GM21360 (cell line): Measurements from ENCODE around the gene ANGPTL1.
"Not testable (repeated sequence)": the region's sequence is repeated elsewhere in the genome, so short reads cannot be mapped to it uniquely, and the experiment has no call there.

Source experiments
- ATAC-seq: cut with Tn5 transposase; IDR thresholded peaks from one replicate; pipeline ENCODE4 v1.9.1; 2021; ENCODE audit warnings: mild to moderate bottlenecking, moderate library complexity; ENCODE audit not compliant: unreplicated experiment

ANGPTL1 gene

DNA sequence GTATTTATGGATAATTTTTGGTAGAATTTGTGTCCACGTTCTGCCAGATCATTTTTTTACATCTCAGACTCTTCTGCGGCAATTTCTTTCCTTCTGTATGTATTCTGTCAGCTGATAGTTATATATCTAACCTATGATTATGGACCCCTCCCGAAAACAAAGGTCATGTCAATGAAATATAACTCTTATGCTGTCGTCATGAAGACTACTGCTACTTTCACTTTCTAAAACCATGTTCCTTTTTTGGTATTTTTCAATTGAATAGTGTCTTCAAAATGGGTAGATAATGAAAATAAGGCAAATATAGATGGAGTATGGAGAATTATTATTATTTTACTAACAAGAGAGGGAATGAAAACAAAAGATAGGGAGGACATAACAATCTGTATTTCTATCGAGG is 3.2 kb downstream of the ANGPTL1 start:
- ATAC-seq: no peak

GRCh38 chr1:178864326-178864725 is 6.6 kb downstream of the ANGPTL1 start:
- no peak for ATAC-seq

GRCh38 chr1:178862864-178863263 is 8.0 kb downstream of the ANGPTL1 start:
- no peak for ATAC-seq

GRCh38 chr1:178862416-178862815 is 8.5 kb downstream of the ANGPTL1 start:
- ATAC-seq: no peak

DNA sequence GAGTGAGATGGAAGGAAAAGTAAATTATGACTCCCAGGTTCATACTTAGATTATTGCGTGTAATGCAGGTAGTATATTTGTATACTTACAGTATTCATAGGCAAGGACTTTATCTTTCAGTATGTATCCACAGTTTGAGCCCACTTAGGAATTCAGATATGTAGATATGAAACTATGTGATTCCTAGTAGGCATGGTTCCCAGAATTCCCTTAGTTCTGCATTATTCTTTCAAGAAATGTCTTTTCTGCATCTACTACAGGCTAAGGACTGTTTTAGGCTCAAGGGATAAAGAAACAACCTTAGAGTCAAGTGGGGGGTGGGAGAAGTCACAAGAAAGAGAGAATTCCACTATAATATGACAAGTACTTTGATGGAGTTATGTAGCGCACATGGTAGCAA is 13.8 kb downstream of the ANGPTL1 start:
- no peak for ATAC-seq

DNA sequence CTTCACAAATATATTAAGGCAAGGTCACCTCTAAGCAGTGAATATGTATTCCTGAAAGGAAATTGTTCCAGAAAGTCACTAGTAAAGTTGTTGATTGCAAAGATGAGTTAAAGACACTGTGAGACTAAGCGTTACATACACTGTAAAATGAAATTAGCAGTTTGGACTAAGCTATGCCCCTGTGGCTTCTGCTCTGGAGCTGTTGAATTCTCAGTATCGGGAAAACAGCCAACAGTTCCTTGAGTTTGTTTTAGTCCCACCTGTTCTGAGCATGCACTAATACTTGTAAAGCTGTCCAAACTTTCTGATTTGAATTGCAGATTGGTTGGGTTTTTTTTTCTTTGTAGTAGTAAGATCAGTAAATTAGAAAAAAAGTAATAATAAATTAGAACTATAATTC is 21.0 kb downstream of the ANGPTL1 start:
- ATAC-seq: no peak

DNA sequence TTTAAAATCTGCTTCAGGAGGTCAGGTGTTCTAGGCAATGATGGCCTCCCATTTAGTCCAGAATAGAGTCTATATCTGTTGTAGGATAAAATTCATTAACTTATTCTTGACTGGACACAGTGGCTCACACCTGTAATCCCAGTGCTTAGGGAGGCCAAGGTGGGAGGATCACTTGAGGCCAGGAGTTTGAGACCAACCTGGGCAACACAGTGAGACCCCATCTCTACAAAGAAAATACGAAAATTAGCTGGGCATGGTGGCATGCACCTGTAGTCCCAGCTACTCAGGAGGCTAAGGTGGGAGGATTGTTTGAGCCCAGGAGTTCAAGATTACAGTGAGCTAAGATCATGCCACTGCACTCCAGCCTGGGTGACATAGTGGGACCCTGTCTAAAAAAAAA is 23.0 kb downstream of the ANGPTL1 start:
- not testable (repeated sequence) for ATAC-seq

DNA sequence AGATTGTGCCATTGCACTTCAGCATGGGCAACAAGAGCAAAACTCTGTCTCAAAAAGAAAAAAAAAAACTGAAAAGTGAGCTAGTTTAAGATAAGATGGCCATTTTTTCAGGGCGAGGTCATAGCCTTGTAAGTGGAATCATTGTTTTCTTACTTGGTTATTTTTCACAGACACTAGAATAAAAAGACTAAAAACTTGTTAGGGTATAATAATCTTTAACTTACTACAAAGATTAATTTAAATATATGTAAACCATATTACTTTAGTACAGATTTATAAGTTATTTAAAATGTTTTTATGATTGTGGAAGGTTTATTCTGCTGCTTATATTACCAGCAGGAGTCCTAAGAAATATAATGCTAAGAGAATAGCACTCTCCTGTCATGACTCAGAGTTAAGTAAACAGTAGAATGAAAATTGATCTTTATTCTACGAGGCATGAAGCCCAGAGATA is 23.5 kb downstream of the ANGPTL1 start:
- no peak for ATAC-seq

DNA sequence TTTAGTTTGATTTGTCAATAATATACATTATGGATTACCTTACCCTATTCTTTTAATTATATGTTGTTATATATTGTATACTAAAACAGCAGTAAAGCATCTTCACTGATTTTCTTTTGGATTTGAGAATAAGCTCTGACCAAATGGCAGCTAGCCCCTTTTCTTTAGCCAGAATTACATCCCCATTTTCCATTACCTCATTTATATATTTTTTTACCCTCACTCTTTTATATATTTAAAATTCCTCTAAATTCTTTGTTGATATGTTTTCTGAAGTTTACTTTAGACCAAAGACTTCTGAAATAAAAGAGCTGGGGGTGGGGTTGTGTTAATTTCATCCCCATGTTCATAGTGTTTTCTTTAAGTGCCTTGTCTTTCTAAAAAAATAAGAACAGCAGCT is 24.6 kb downstream of the ANGPTL1 start:
- ATAC-seq: no peak

DNA sequence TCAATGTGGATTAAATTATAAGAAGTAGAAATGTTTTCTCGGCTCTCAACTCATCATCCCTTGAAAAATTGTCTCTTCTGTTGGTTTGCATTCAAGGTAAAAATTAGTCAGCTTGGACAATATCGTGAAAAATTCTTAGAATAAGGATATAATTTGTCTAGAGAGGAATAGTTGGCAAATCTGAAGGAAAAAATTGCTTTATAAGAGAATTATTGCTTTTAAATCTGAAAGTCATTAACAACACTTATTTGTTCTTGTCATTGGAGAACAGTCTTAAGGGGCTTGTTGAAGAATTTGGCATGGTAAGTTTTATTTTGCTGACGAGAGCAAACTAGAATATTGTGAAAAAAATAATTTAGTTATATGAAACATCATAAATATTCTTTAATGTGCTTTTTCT is 26.4 kb downstream of the ANGPTL1 start:
- no peak for ATAC-seq

DNA sequence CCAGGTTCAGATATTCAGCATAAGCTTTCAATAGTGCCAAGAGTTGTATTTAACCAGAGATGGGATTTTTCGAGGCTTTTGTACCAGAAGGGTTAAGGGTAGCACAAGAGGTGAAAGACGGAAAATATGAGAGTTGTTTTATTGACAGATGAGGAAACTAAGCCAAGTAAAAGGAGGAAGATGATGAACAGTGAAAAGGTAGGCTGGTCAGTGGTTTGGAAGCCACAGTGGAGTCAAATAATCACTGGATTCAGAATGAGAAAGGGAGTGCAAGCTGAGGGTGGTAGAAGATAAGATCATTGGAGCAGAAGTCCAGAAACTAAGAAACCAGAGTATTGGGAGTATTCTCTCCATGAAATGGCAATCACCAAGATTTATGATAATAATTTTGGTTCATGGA is 45.7 kb downstream of the ANGPTL1 start:
- no peak for ATAC-seq

- ATAC-seq: no peak
Observed at GRCh38 chr1:178821134-178821866, 49.6 kb downstream of the ANGPTL1 start.

DNA sequence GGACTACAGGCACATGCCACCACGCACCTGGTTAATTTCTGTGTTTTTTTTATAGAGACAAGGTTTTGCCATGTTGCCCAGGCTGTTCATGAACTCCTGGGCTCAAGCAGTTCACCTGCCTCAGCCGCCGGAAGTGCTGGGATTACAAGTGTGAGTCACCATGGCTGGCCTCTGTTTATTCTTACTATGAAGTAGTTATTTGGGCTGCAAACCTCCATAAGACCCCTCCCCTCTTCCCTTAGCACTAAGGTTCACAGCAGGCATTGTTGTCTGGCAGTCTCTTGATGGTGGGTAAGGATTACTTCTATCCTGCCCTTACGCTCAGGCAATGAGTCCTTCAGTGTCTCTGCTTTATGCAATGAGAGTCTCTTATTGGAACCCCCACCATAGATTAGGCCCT is 51.8 kb downstream of the ANGPTL1 start:
- no peak for ATAC-seq

GRCh38 chr1:178818416-178818815 is 52.5 kb downstream of the ANGPTL1 start:
- ATAC-seq: no peak

- no peak for ATAC-seq
Observed at GRCh38 chr1:178810585-178810984, 60.3 kb downstream of the ANGPTL1 start.

DNA sequence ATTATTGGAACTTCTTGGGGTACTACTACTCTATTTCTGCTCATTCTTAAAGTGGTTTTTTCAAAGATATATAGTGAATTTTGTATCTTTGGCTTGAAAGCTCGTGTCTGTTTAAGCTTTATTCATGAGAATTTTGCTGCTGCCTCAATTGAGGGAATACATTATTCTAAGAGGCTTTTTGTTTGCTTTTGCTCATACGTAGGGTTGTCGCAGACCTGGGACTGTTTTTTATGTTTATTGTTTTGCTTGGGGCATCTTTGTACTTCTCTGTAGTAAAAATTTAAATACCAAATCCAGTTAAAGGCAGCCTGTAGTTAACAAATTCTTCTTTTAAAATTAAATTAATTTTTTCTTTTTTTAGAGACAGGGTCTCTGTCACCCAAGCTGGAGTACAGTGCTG is 62.3 kb downstream of the ANGPTL1 start:
- ATAC-seq: no peak

DNA sequence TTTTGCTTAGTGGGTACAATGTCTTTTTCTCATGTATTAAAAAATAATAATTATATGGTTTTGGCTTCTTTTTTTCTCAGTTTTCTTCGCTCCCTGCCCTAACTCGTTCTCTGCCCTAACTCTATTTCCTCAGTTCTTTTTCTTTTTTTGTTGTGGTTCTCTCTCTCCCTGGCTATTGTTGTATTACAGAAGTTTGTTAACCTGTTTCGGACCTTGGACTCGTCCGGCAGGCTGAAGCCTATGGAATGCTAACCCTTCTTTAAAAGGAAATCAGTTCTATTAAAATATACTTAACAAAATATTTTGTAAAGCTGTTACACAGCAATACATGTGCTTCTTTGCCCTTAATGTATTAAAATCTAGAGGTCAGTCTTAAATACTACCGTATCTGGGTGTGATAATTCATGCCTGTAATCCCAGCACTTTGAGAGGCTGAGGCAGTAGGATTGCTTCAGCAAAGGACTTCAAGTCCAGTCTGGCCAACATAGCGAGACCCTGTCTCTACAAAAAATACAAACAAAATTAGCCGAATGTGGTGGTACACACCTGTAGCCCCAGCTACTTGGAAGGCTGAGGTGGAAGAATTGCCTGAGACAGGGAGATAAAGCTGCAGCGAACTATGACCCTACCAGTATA is 64.1 kb downstream of the ANGPTL1 start:
- ATAC-seq: no peak

GRCh38 chr1:178802873-178803272 is 68.0 kb downstream of the ANGPTL1 start:
- ATAC-seq: no peak
